Psoas muscle (tissue), 8 donors: ENCODE results near the gene SAPCD2. TPM values are rescaled to one million over a fixed set of nuclear protein-coding genes. Genes with fewer than 3 reads are reported as not detected.

Experiments
- ATAC-seq, 4 donors: fragments of 200-7000 bp; cut with Tn5 transposase; one replicate each; pipeline ENCODE4 v1.9.1; 2020; ENCODE audit warnings: moderate library complexity in 3 of 4, mild to moderate bottlenecking in 2 of 4
- DNase-seq, 2 donors: peaks; one replicate each; pipeline ENCODE4 v3.0.0-alpha.2; 2020
- H3K27ac ChIP-seq: fragments of 200-600 bp; one replicate; pipeline ENCODE4 v1.8.0; 2022
- H3K27me3 ChIP-seq, 3 donors: fragments of 200-600 bp in 1 of 3; one replicate each; pipeline versions ENCODE4 v1.6.1 to v1.8.0; 2013 to 2022; ENCODE audit warnings: low read length in 2 of 3, mild to moderate bottlenecking in 2 of 3, moderate library complexity in 1 of 3; ENCODE audit not compliant: insufficient read depth in 3 of 3
- H3K36me3 ChIP-seq, 2 donors: fragments of 200-600 bp in 1 of 2; one replicate each; pipeline versions ENCODE4 v1.6.1 to v1.8.0; 2013 to 2022; ENCODE audit warnings: low read depth in 1 of 2, mild to moderate bottlenecking in 1 of 2, moderate library complexity in 1 of 2; ENCODE audit not compliant: insufficient read depth in 1 of 2
- H3K4me1 ChIP-seq: fragments of 200-600 bp; one replicate; pipeline ENCODE4 v1.8.0; 2022
- H3K4me3 ChIP-seq: fragments of 200-600 bp; one replicate; pipeline ENCODE4 v1.8.0; 2022; ENCODE audit warnings: mild to moderate bottlenecking
- H3K9me3 ChIP-seq: fragments of 200-600 bp; one replicate; pipeline ENCODE4 v1.8.0; 2022
- CTCF ChIP-seq: fragments of 200-600 bp; IDR thresholded peaks from one replicate; pipeline ENCODE4 v1.8.0; 2022; ENCODE audit warnings: antibody characterized with exemption
- WGBS, 3 donors: extraction: QIAGEN DNeasy Blood & Tissue Kit; methylation state at CpG; one replicate each; pipeline versions ENCODE4 v1.1.6 to v1.1.7; 2013; 5-methylcytosine and 5-hydroxymethylcytosine counted together
- intact Hi-C, 2 donors: fragments of 100-400 bp; cut with DNase I; formaldehyde crosslinking; loops; one replicate each; pipeline versions ENCODE4 v1.11.0 to v1.14.2; 2022
- polyA plus RNA-seq, 3 donors: library from polyadenylated mRNA; stranded (reverse); fragments of 200-250 nt; gene quantifications; one replicate each; pipeline ENCODE4 v1.2.3, GENCODE V29; 2013
- total RNA-seq, 4 donors: library from RNA; stranded (reverse); fragmentation: NEBNext Ultra II Directional in 2 of 4; extraction: Animal tissue kit (Norgen Biotek cat#: 25700) in 2 of 4; gene quantifications; one replicate each; pipeline versions ENCODE4 v1.2.1 to v1.2.4, GENCODE V29; 2021 to 2023
- donor health status: healthy with polysubstance abuse.
- donor health status: DM: no; HTN: no; CAD: no; lungs with moderate emphysema.
- donor health status: Bipolar disorder and iron deficiency.
- donor health status: healthy.
- donor health status: DM: yes; HTN: yes; CAD: no.
- donor health status: DM: no; HTN: no; CAD: no.
- donor health status: DM: no; HTN: no; CAD: no.
- donor health status: DM: yes; HTN: yes; CAD: no.

SAPCD2 gene
- total and polyA plus RNA-seq, 7 donors = 0.10 to 0.22 (median 0.15) TPM; not detected in 1

- H3K4me1 ChIP-seq = no peaks in the 10 kb centered on the region
- intact Hi-C loops = no loop called here
- no peak for ATAC-seq
- no peak overlapping the region for H3K27ac ChIP-seq
- DNase-seq = no peak
- no peaks in the 10 kb centered on the region for H3K27me3 ChIP-seq
- no peak for TF ChIP-seq CTCF
- 88 to 95% (median 92%) methylated on average over 33 to 36 of the region's 36 CpGs for WGBS, 3 donors
- H3K9me3 ChIP-seq = no peaks in the 10 kb centered on the region
- no peak overlapping the region for H3K4me3 ChIP-seq
- H3K36me3 ChIP-seq = peaks cover 0 to 58% of the 10 kb centered on the region in 2 donors
Measured at GRCh38 chr9:137018761-137019559, 51.4 kb downstream of the SAPCD2 start.

GRCh38 chr9:137017791-137018497 is 52.4 kb downstream of the SAPCD2 start:
- DNase-seq (no peak), ATAC-seq (no peak)
- TF ChIP-seq CTCF = no peak
- no peaks in the 10 kb centered on the region for H3K27me3 ChIP-seq
- WGBS, 3 donors = 91 to 94% (median 93%) methylated on average over 41 to 45 of the region's 45 CpGs
- H3K9me3 ChIP-seq = no peaks in the 10 kb centered on the region
- H3K27ac ChIP-seq = no peak overlapping the region
- H3K4me1 ChIP-seq = no peaks in the 10 kb centered on the region
- H3K36me3 ChIP-seq = peaks cover 0 to 64% of the 10 kb centered on the region in 2 donors
- no peak overlapping the region for H3K4me3 ChIP-seq
- intact Hi-C loops = no loop called here

GRCh38 chr9:137017071-137017470 is 53.3 kb downstream of the SAPCD2 start:
- DNase-seq (no peak), ATAC-seq (no peak)
- Histone ChIP-seq H3K27ac (no peak overlapping the region), H3K4me3 (no peak overlapping the region), H3K27me3 (no peaks in the 10 kb centered on the region), H3K36me3 (peaks cover 0 to 72% of the 10 kb centered on the region in 2 donors), H3K9me3 (no peaks in the 10 kb centered on the region), H3K4me1 (no peaks in the 10 kb centered on the region)
- 97 to 98% (median 97%) methylated on average over 28 of the region's 28 CpGs for WGBS, 3 donors
- intact Hi-C loops = no loop called here
- no peak for TF ChIP-seq CTCF

- DNase-seq (no peak), ATAC-seq (no peak)
- TF ChIP-seq CTCF = no peak
- Histone ChIP-seq H3K4me3 (no peak overlapping the region), H3K36me3 (peaks cover 0 to 78% of the 10 kb centered on the region in 2 donors), H3K4me1 (no peaks in the 10 kb centered on the region), H3K9me3 (no peaks in the 10 kb centered on the region), H3K27me3 (no peaks in the 10 kb centered on the region), H3K27ac (no peak overlapping the region)
- intact Hi-C loops = no loop called here
- WGBS, 3 donors = 91 to 92% (median 92%) methylated on average over 13 to 16 of the region's 16 CpGs
Measured at GRCh38 chr9:137016436-137016835, 53.9 kb downstream of the SAPCD2 start.
